ENCODE measurements around the gene ERMN. TPM values are rescaled to one million over a fixed set of nuclear protein-coding genes. Genes with fewer than 3 reads are reported as not detected.

The ERMN gene
- polyA plus RNA-seq, 1 donor (not counting 4 experiments of a cell fraction or from before 2014, with no cell fraction given): not detected

GRCh38 chr2:157304811-157305722 is 20.6 kb downstream of the ERMN start:
- no peak for FAIRE-seq
- no peak overlapping the region for H3K4me2 ChIP-seq (ENCODE audit: control insufficient read depth, extremely low read depth, insufficient read depth, low read depth, low read length)

GRCh38 chr2:157303612-157304011 is 22.0 kb downstream of the ERMN start:
- Histone ChIP-seq H3K79me2 (ENCODE audit: control insufficient read depth, insufficient read depth, low read length) (no peaks in the 10 kb centered on the region), H3K4me1 (ENCODE audit: control insufficient read depth, extremely low read depth, insufficient read depth, low read length) (no peaks in the 10 kb centered on the region), H3K4me2 (ENCODE audit: control insufficient read depth, extremely low read depth, insufficient read depth, low read depth, low read length) (no peak overlapping the region), H3K27ac (ENCODE audit: control insufficient read depth, insufficient read depth, low read length) (no peak overlapping the region), H3K27me3 (ENCODE audit: control insufficient read depth, extremely low read depth, insufficient read depth, low read length) (no peaks in the 10 kb centered on the region), H3K9me3 (ENCODE audit: control insufficient read depth, low read depth, low read length) (no peaks in the 10 kb centered on the region), H3K36me3 (ENCODE audit: control insufficient read depth in 2 of 2, extremely low read depth in 1 of 2, insufficient read depth in 2 of 2, low read length in 2 of 2) (no peaks in the 10 kb centered on the region), H3K9ac (ENCODE audit: control insufficient read depth, extremely low read depth, insufficient read depth, low read length) (no peak overlapping the region), H2AFZ (ENCODE audit: control insufficient read depth, low read length) (no peak overlapping the region), H4K20me1 (ENCODE audit: control insufficient read depth, extremely low read depth, insufficient read depth, low read length) (no peaks in the 10 kb centered on the region), H3K4me3 (ENCODE audit: control insufficient read depth in 2 of 3, extremely low read depth in 1 of 3, insufficient read depth in 2 of 3, low read depth in 1 of 3, low read length in 3 of 3) (no peak overlapping the region), H3K9me1 (ENCODE audit: control insufficient read depth, extremely low read depth, insufficient read depth, low read length) (no peaks in the 10 kb centered on the region)
- DNase-seq (ENCODE audit: low read depth, low spot score) (no peak), FAIRE-seq (no peak)
- dilution Hi-C loops (cut with MboI; ENCODE audit: extremely low pct_ligation_motif_present, low sequenced_read_pairs): no loop called here
- TF ChIP-seq EZH2 (IDR thresholded peaks at IDR 0.05; ENCODE audit: low read length) (no peak), CTCF (optimal IDR thresholded peaks at IDR 0.05 in 1 of 3, IDR thresholded peaks at IDR 0.05 in 1 of 3, conservative IDR thresholded peaks at IDR 0.05 in 1 of 3; ENCODE audit: extremely low read depth in 1 of 3, insufficient read depth in 2 of 3, low read length in 3 of 3) (no peak)

More at GRCh38 chr2:157304811-157305722, 20.6 kb downstream of the ERMN start:
- Histone ChIP-seq H3K36me3 (ENCODE audit: control insufficient read depth in 2 of 2, extremely low read depth in 1 of 2, insufficient read depth in 2 of 2, low read length in 2 of 2) (no peaks in the 10 kb centered on the region), H3K27ac (ENCODE audit: control insufficient read depth, insufficient read depth, low read length) (no peak overlapping the region), H3K27me3 (ENCODE audit: control insufficient read depth, extremely low read depth, insufficient read depth, low read length) (no peaks in the 10 kb centered on the region), H3K9me3 (ENCODE audit: control insufficient read depth, low read depth, low read length) (no peaks in the 10 kb centered on the region), H4K20me1 (ENCODE audit: control insufficient read depth, extremely low read depth, insufficient read depth, low read length) (no peaks in the 10 kb centered on the region), H3K4me1 (ENCODE audit: control insufficient read depth, extremely low read depth, insufficient read depth, low read length) (no peaks in the 10 kb centered on the region), H3K79me2 (ENCODE audit: control insufficient read depth, insufficient read depth, low read length) (no peaks in the 10 kb centered on the region), H3K4me3 (ENCODE audit: control insufficient read depth in 2 of 3, extremely low read depth in 1 of 3, insufficient read depth in 2 of 3, low read depth in 1 of 3, low read length in 3 of 3) (no peak overlapping the region), H2AFZ (ENCODE audit: control insufficient read depth, low read length) (no peak overlapping the region), H3K9me1 (ENCODE audit: control insufficient read depth, extremely low read depth, insufficient read depth, low read length) (no peaks in the 10 kb centered on the region), H3K9ac (ENCODE audit: control insufficient read depth, extremely low read depth, insufficient read depth, low read length) (no peak overlapping the region)
- dilution Hi-C loops (cut with MboI; ENCODE audit: extremely low pct_ligation_motif_present, low sequenced_read_pairs): no loop called here
- no peak for DNase-seq (ENCODE audit: low read depth, low spot score)
- TF ChIP-seq CTCF (optimal IDR thresholded peaks at IDR 0.05 in 1 of 3, IDR thresholded peaks at IDR 0.05 in 1 of 3, conservative IDR thresholded peaks at IDR 0.05 in 1 of 3; ENCODE audit: extremely low read depth in 1 of 3, insufficient read depth in 2 of 3, low read length in 3 of 3) (no peak), EZH2 (IDR thresholded peaks at IDR 0.05; ENCODE audit: low read length) (no peak)

Measured in keratinocyte (primary cell).